Mammary microvascular endothelial cell (primary cell): ENCODE data around the gene OR1L8. TPM values are rescaled to one million over a fixed set of nuclear protein-coding genes. Genes with fewer than 3 reads are reported as not detected.

Experiments used
- total RNA-seq: library from RNA; depleted of rRNA; stranded (reverse); fragments of >200 nt; gene quantifications from 2 replicates; pipeline ENCODE4 v1.2.3, GENCODE V29; 2015

The OR1L8 gene
- total RNA-seq: 0.10 TPM in 1 of 2 replicates, not detected in the other

GRCh38 chr9:122583284-122583683, at the start of gene OR1L8:
Gene OR1L8 (minus strand): TSS chr9:122583384. CDS start chr9:122568477, 14,907 bp downstream.

GRCh38 chr9:122614362-122614761, 31.2 kb upstream of the OR1L8 start, which contains the start of gene OR1Q1:
Gene OR1Q1 (plus strand): TSS chr9:122614738. CDS start chr9:122614738, 0 bp downstream.

GRCh38 chr9:122552812-122553211, 30.4 kb downstream of the OR1L8 start, which contains the start of gene OR1N2:
Gene OR1N2 (plus strand): TSS chr9:122553112. CDS start chr9:122553212, 100 bp downstream.

GRCh38 chr9:122527193-122527592, 56.0 kb downstream of the OR1L8 start, which contains the start of gene OR1N1:
Gene OR1N1 (minus strand): TSS chr9:122527293. CDS start chr9:122527293, 0 bp downstream.

GRCh38 chr9:122518841-122519240, 64.3 kb downstream of the OR1L8 start, which contains the start of gene OR1J4:
Gene OR1J4 (plus strand): TSS chr9:122519141. CDS start chr9:122519141, 0 bp downstream.

Other genes starting within 250 kb of the OR1L8 start
- 0.59 and 1.5 TPM in 2 replicates for gene PTGS1, start 212.4 kb downstream of the OR1L8 start, total RNA-seq
- not detected in 2 replicates for gene OR1J1, start 105.5 kb downstream of the OR1L8 start, total RNA-seq
- not detected in 2 replicates for gene OR1J2, start 72.6 kb downstream of the OR1L8 start, total RNA-seq
- gene OR1J4, start 64.2 kb downstream of the OR1L8 start, total RNA-seq: not detected in 2 replicates
- not detected in 2 replicates for gene OR1N1, start 56.1 kb downstream of the OR1L8 start, total RNA-seq
- gene OR1N2, start 30.3 kb downstream of the OR1L8 start, total RNA-seq: not detected in 2 replicates
- not detected in 2 replicates for gene OR1Q1, start 31.4 kb upstream of the OR1L8 start, total RNA-seq
- gene OR1B1, start 74.2 kb upstream of the OR1L8 start, total RNA-seq: not detected in 2 replicates
- not detected in 2 replicates for gene OR1L1, start 78.3 kb upstream of the OR1L8 start, total RNA-seq
- not detected in 2 replicates for gene OR1L3, start 91.7 kb upstream of the OR1L8 start, total RNA-seq
- gene OR1L4, start 140.6 kb upstream of the OR1L8 start, total RNA-seq: not detected in 2 replicates
- not detected in 2 replicates for gene OR1L6, start 158.9 kb upstream of the OR1L8 start, total RNA-seq
- gene OR5C1, start 205.5 kb upstream of the OR1L8 start, total RNA-seq: not detected in 2 replicates
- not detected in 2 replicates for gene OR1K1, start 216.7 kb upstream of the OR1L8 start, total RNA-seq
- gene PDCL, start 245.2 kb upstream of the OR1L8 start, total RNA-seq: 27.4 and 28.0 TPM in 2 replicates